SK-N-SH treated with all-trans-retinoic acid at 6 μM for 48 hours (cell line): Measurements from ENCODE around the gene KCNIP4.

Experiments
- ATAC-seq: fragments of 200-7000 bp; cut with Tn5 transposase; 3 replicates; pipeline ENCODE4 v1.9.1; 2020; ENCODE audit warnings: mild to moderate bottlenecking, moderate library complexity
- ARNTL ChIP-seq: fragments of 450-650 bp; formaldehyde crosslinking; IDR thresholded peaks from 2 replicates; pipeline ENCODE4 v1.5.0; 2020; ENCODE audit warnings: low read depth, mild to moderate bottlenecking, moderate library complexity, borderline replicate concordance
- CREB5 ChIP-seq: fragments of 250-450 bp; sonication (Bioruptor Pico); IDR thresholded peaks from 2 replicates; pipeline ENCODE4 v1.5.1; 2020; ENCODE audit warnings: low read depth, mild to moderate bottlenecking, moderate library complexity
- CSDC2 ChIP-seq: fragments of 250-450 bp; sonication (Bioruptor Pico); IDR thresholded peaks from 2 replicates; pipeline ENCODE4 v1.5.0; 2020; ENCODE audit warnings: mild to moderate bottlenecking, moderate library complexity
- CSRNP3 ChIP-seq: fragments of 250-450 bp; sonication (Bioruptor Pico); IDR thresholded peaks from 2 replicates; pipeline ENCODE4 v1.5.1; 2021; ENCODE audit warnings: mild to moderate bottlenecking, moderate library complexity
- ESRRG ChIP-seq: fragments of 250-450 bp; sonication (Bioruptor Pico); IDR thresholded peaks from 2 replicates; pipeline ENCODE4 v1.6.1; 2021; ENCODE audit warnings: mild to moderate bottlenecking
- GLIS3 ChIP-seq: fragments of 250-450 bp; sonication (Bioruptor Pico); IDR thresholded peaks from 2 replicates; pipeline ENCODE4 v1.5.0; 2020; ENCODE audit warnings: mild to moderate bottlenecking, moderate library complexity
- OSR1 ChIP-seq: fragments of 250-450 bp; sonication (Bioruptor Pico); IDR thresholded peaks from 2 replicates; pipeline ENCODE4 v1.8.0; 2022; ENCODE audit warnings: moderate library complexity, mild to moderate bottlenecking, inconsistent platforms
- PATZ1 ChIP-seq: fragments of 250-450 bp; sonication (Bioruptor Pico); IDR thresholded peaks from 2 replicates; pipeline ENCODE4 v1.8.0; 2020; ENCODE audit warnings: mild to moderate bottlenecking, moderate library complexity, borderline replicate concordance
- POU6F1 ChIP-seq: fragments of 250-450 bp; sonication (Bioruptor Pico); IDR thresholded peaks from 2 replicates; pipeline ENCODE4 v1.8.0; 2021; ENCODE audit warnings: low read depth, mild to moderate bottlenecking, moderate library complexity, borderline replicate concordance
- PPARA ChIP-seq: fragments of 250-450 bp; sonication (Bioruptor Pico); IDR thresholded peaks from 2 replicates; pipeline ENCODE4 v1.5.0; 2020; ENCODE audit warnings: mild to moderate bottlenecking, borderline replicate concordance
- RARB ChIP-seq: fragments of 250-450 bp; sonication (Bioruptor Pico); IDR thresholded peaks from 2 replicates; pipeline ENCODE4 v1.8.0; 2021; ENCODE audit warnings: mild to moderate bottlenecking, moderate library complexity
- SNAI2 ChIP-seq: fragments of 250-450 bp; sonication (Bioruptor Pico); IDR thresholded peaks from 2 replicates; pipeline ENCODE4 v1.5.0; 2020; ENCODE audit warnings: mild to moderate bottlenecking, moderate library complexity
- TCF4 ChIP-seq: fragments of 250-450 bp; sonication (Bioruptor Pico); IDR thresholded peaks from 2 replicates; pipeline ENCODE4 v1.8.0; 2021; ENCODE audit warnings: mild to moderate bottlenecking, moderate library complexity, borderline replicate concordance
- TSHZ2 ChIP-seq: fragments of 250-450 bp; sonication (Bioruptor Pico); IDR thresholded peaks from 2 replicates; pipeline ENCODE4 v1.5.0; 2020; ENCODE audit warnings: mild to moderate bottlenecking, moderate library complexity
- ZFP3 ChIP-seq: fragments of 250-450 bp; sonication (Bioruptor Pico); IDR thresholded peaks from 2 replicates; pipeline ENCODE4 v1.5.0; 2020; ENCODE audit warnings: mild to moderate bottlenecking, moderate library complexity
- ZNF565 ChIP-seq: fragments of 450-650 bp; formaldehyde crosslinking; conservative IDR thresholded peaks from 2 replicates; pipeline ENCODE4 v1.5.0; 2020; ENCODE audit warnings: low read depth, mild to moderate bottlenecking, moderate library complexity
- ZNF70 ChIP-seq: fragments of 450-650 bp; formaldehyde crosslinking; IDR thresholded peaks from 2 replicates; pipeline ENCODE4 v1.5.0; 2020; ENCODE audit warnings: mild to moderate bottlenecking, moderate library complexity
- ZNF8 ChIP-seq: fragments of 450-650 bp; formaldehyde crosslinking; IDR thresholded peaks from 2 replicates; pipeline ENCODE4 v1.5.0; 2020; ENCODE audit warnings: mild to moderate bottlenecking, moderate library complexity

KCNIP4 gene

GRCh38 chr4:20881658-20882057 lies 1066.9 kb downstream of the KCNIP4 start:
- no peak for ATAC-seq
- TF ChIP-seq ARNTL (no peak), TSHZ2 (CRISPR knock-in tag) (no peak), CSDC2 (CRISPR knock-in tag) (no peak), ESRRG (CRISPR knock-in tag) (no peak), RARB (no peak), GLIS3 (CRISPR knock-in tag) (no peak), ZNF70 (CRISPR knock-in tag) (no peak), CREB5 (CRISPR knock-in tag) (no peak), PPARA (no peak)

GRCh38 chr4:20878806-20879205 lies 1069.8 kb downstream of the KCNIP4 start:
- TF ChIP-seq TCF4 (CRISPR knock-in tag) (no peak), SNAI2 (CRISPR knock-in tag) (no peak), POU6F1 (CRISPR knock-in tag) (no peak), PATZ1 (no peak), CSRNP3 (CRISPR knock-in tag) (no peak), OSR1 (no peak), GLIS3 (CRISPR knock-in tag) (no peak), RARB (no peak), TSHZ2 (CRISPR knock-in tag) (no peak), ZNF565 (no peak), CREB5 (CRISPR knock-in tag) (no peak), ZFP3 (no peak), ZNF8 (CRISPR knock-in tag) (no peak)
- ATAC-seq = no peak
